Vagina (tissue), 2 donors: ENCODE results near the gene BCAT1. TPM values are rescaled to one million over a fixed set of nuclear protein-coding genes. Genes with fewer than 3 reads are reported as not detected.

ENCODE experiments used
- DNase-seq, 2 donors: peaks; one replicate each; pipeline ENCODE4 v3.0.0-alpha.2; 2017; ENCODE audit errors: extremely low spot score in 2 of 2
- H3K27ac ChIP-seq: fragments of 200-600 bp; sonication (generic); one replicate; pipeline ENCODE4 v1.5.1; 2019
- H3K27me3 ChIP-seq: fragments of 200-600 bp; sonication (generic); one replicate; pipeline ENCODE4 v1.5.1; 2019
- H3K36me3 ChIP-seq, 2 donors: fragments of 200-600 bp; sonication (generic); one replicate each; pipeline ENCODE4 v1.5.1; 2017 to 2019
- H3K4me1 ChIP-seq: fragments of 200-600 bp; sonication (generic); one replicate; pipeline ENCODE4 v1.5.1; 2019
- H3K4me3 ChIP-seq, 2 donors: fragments of 200-600 bp; sonication (generic); 1 replicate in 1 of 2; 2 replicates in 1 of 2; pipeline ENCODE4 v1.5.1; 2016 to 2019
- H3K9me3 ChIP-seq: fragments of 200-600 bp; sonication (generic); one replicate; pipeline ENCODE4 v1.5.1; 2019
- POLR2A ChIP-seq, 2 donors: fragments of 450-650 bp; IDR thresholded peaks; one replicate each; pipeline ENCODE4 v1.6.1; 2017; ENCODE audit warnings: antibody characterized with exemption in 2 of 2, mild to moderate bottlenecking in 2 of 2, moderate library complexity in 2 of 2
- POLR2AphosphoS5 ChIP-seq, 2 donors: sonication (generic); formaldehyde crosslinking; IDR thresholded peaks; one replicate each; pipeline ENCODE4 v1.9.0; 2017; ENCODE audit warnings: antibody characterized with exemption in 2 of 2, mild to moderate bottlenecking in 2 of 2, low read depth in 1 of 2; ENCODE audit not compliant: insufficient read depth in 1 of 2
- intact Hi-C: fragments of 100-400 bp; cut with DNase I; formaldehyde crosslinking; loops from one replicate; pipeline ENCODE4 v1.15.1; 2023
- total RNA-seq: library from RNA; depleted of rRNA; stranded (reverse); fragments of >200 nt; gene quantifications from one replicate; pipeline ENCODE4 v1.2.3, GENCODE V29; 2016
- TF ChIP-seq, protein P1 (sequence below), 3 experiments: fragments of 450-650 bp in 2 of 3; fragments of 200-600 bp in 1 of 3; sonication (generic) in 1 of 3; IDR thresholded peaks; one replicate each; pipeline ENCODE4 v1.5.1; 2017 to 2019; ENCODE audit warnings: antibody characterized with exemption in 3 of 3, mild to moderate bottlenecking in 2 of 3, moderate library complexity in 2 of 3

The BCAT1 gene
- total RNA-seq, 1 donor from 2014 or later = 20.6 TPM

DNA sequence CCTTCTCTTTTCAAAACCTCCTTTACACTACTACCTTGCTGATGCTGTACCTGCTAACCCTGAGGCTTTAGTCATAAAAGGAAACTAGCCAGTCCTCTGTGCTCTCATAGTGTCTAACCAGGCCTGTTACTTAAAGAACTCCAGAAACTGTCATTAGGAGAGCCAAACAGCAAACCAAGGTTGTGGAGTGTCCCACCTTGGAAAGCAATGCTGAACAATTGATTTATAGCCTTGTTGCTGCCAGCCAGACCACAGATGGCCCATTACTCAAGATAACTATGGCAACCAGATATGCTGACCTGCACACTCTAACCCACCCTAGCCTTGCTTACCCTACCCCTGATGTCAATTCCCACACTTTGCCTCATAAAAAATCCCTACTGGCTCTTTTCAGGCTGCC lies 26.5 kb upstream of the BCAT1 start:
- intact Hi-C loops = no loop called here
- Histone ChIP-seq H3K9me3 (no peaks in the 10 kb centered on the region), H3K27ac (no peak overlapping the region), H3K4me1 (no peaks in the 10 kb centered on the region), H3K36me3 (no peaks in the 10 kb centered on the region), H3K4me3 (no peak overlapping the region), H3K27me3 (no peaks in the 10 kb centered on the region)
- DNase-seq = peak in 1 of 2 donors; percentile 14
- TF ChIP-seq, protein P1, sequence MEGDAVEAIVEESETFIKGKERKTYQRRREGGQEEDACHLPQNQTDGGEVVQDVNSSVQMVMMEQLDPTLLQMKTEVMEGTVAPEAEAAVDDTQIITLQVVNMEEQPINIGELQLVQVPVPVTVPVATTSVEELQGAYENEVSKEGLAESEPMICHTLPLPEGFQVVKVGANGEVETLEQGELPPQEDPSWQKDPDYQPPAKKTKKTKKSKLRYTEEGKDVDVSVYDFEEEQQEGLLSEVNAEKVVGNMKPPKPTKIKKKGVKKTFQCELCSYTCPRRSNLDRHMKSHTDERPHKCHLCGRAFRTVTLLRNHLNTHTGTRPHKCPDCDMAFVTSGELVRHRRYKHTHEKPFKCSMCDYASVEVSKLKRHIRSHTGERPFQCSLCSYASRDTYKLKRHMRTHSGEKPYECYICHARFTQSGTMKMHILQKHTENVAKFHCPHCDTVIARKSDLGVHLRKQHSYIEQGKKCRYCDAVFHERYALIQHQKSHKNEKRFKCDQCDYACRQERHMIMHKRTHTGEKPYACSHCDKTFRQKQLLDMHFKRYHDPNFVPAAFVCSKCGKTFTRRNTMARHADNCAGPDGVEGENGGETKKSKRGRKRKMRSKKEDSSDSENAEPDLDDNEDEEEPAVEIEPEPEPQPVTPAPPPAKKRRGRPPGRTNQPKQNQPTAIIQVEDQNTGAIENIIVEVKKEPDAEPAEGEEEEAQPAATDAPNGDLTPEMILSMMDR (IDR thresholded peaks at IDR 0.05) = no peak
- TF ChIP-seq POLR2AphosphoS5 (IDR thresholded peaks at IDR 0.05; ENCODE audit: insufficient read depth in 1 of 2, low read depth in 1 of 2) = no peak
- no peak for TF ChIP-seq POLR2A (IDR thresholded peaks at IDR 0.05)

DNA sequence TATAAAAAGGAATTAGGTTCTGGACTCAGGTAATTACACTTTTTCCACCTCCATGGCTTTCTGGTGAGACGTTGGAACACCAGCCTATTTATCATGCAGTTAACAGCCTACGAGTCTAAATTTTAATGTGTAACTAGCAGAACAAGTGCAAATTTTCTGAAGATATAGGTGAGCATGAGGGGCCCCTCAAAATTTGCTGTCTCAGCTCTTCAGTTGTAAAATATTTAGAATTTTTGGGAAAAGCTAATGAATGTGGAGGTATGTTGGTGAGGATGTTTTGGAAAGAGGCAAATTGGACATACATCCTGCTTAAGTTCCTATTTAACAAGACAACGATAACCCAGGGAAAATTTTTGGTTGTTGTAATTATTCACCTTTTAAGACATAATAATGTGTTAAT lies 25.3 kb upstream of the BCAT1 start:
- Histone ChIP-seq H3K36me3 (no peaks in the 10 kb centered on the region), H3K27me3 (no peaks in the 10 kb centered on the region), H3K4me3 (no peak overlapping the region), H3K27ac (no peak overlapping the region), H3K9me3 (no peaks in the 10 kb centered on the region), H3K4me1 (no peaks in the 10 kb centered on the region)
- DNase-seq = no peak
- intact Hi-C loops = no loop called here
- no peak for TF ChIP-seq POLR2AphosphoS5 (IDR thresholded peaks at IDR 0.05; ENCODE audit: insufficient read depth in 1 of 2, low read depth in 1 of 2)
- TF ChIP-seq, protein P1 (IDR thresholded peaks at IDR 0.05) = no peak
- TF ChIP-seq POLR2A (IDR thresholded peaks at IDR 0.05) = no peak

DNA sequence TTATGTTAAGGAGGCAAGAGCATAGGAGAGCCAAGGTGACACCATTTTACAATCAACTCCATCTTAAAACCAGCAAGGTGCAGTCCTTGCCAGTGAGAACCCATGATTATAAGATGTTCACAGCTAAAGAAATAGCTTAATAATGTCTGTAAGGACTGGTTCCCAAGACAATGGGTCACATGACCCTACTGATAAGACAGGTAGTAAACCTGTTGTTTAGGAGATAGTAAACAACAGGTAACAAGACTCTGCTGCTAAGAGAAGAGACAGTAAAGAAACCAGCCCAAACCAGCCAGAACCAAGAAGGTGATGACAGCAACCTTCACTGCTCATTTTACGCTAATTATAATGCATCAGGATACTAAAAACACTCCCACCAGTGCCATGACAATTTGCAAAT lies 23.2 kb upstream of the BCAT1 start:
- Histone ChIP-seq H3K27me3 (no peaks in the 10 kb centered on the region), H3K4me3 (no peak overlapping the region), H3K9me3 (no peaks in the 10 kb centered on the region), H3K4me1 (no peaks in the 10 kb centered on the region), H3K36me3 (no peaks in the 10 kb centered on the region), H3K27ac (no peak overlapping the region)
- intact Hi-C loops = no loop called here
- no peak for DNase-seq
- TF ChIP-seq POLR2A (IDR thresholded peaks at IDR 0.05) = no peak
- TF ChIP-seq, protein P1 (IDR thresholded peaks at IDR 0.05) = no peak
- TF ChIP-seq POLR2AphosphoS5 (IDR thresholded peaks at IDR 0.05; ENCODE audit: insufficient read depth in 1 of 2, low read depth in 1 of 2) = no peak

DNA sequence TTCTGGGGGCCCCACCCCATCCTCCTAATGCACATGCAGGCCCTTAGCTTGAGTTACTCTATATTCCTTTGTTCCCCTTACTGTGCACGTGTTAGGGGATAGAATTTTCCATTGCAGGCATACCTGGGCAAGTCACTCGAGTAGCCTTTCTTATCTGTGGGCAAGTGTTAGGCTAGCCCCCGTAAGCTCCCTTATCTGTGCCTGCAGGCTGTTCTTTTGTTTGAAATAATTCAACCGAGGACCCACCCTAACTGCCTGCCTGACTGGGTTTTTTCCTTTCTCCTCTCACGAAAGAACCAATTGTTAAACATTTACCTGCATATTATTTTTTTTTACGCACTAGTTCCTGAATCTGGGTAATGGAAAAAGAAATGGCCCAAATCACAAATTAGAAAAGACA lies 21.3 kb upstream of the BCAT1 start:
- TF ChIP-seq, protein P1 (IDR thresholded peaks at IDR 0.05) = no peak
- TF ChIP-seq POLR2A (IDR thresholded peaks at IDR 0.05) = no peak
- no peak for TF ChIP-seq POLR2AphosphoS5 (IDR thresholded peaks at IDR 0.05; ENCODE audit: insufficient read depth in 1 of 2, low read depth in 1 of 2)
- intact Hi-C loops = no loop called here
- H3K27ac ChIP-seq = no peak overlapping the region
- no peaks in the 10 kb centered on the region for H3K4me1 ChIP-seq
- no peaks in the 10 kb centered on the region for H3K36me3 ChIP-seq
- no peak overlapping the region for H3K4me3 ChIP-seq
- no peak for DNase-seq
- no peaks in the 10 kb centered on the region for H3K27me3 ChIP-seq
- no peaks in the 10 kb centered on the region for H3K9me3 ChIP-seq

DNA sequence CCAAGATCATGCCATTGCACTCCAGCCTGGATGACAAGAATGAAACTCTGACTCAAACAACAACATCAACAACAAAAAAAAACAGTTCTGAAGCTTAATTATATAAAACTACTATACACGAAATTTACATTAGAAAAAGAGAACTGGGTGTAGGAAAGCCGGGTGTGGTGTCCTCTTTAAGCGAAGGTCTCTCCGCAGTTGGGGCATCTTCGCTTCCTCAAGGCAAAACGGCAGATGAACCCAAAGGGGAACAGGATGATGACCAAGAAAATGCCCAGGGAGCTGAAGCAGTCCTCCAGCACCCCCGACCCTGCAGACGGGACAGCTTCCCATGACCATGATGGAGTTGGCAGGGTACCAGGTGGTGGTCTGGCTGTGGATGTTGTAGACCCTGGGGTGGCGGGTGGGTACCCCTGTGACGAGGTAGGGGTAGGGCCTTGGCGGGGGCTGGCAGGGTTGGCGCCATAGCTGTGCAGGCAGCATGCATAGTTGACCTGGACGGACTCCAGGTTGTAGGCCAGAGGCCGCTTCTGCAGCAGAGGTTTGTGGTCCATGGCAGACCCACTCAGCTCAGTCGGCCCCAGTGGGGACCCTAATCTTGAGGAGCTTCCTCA lies 18.2 kb upstream of the BCAT1 start:
- intact Hi-C loops = no loop called here
- H3K4me3 ChIP-seq = no peak overlapping the region
- no peak for TF ChIP-seq POLR2AphosphoS5 (IDR thresholded peaks at IDR 0.05; ENCODE audit: insufficient read depth in 1 of 2, low read depth in 1 of 2)
- no peak for TF ChIP-seq POLR2A (IDR thresholded peaks at IDR 0.05)
- TF ChIP-seq, protein P1 (IDR thresholded peaks at IDR 0.05) = no peak
- H3K27ac ChIP-seq = no peak overlapping the region
- H3K27me3 ChIP-seq = no peaks in the 10 kb centered on the region
- DNase-seq = no peak
- H3K4me1 ChIP-seq = no peaks in the 10 kb centered on the region
- H3K36me3 ChIP-seq = no peaks in the 10 kb centered on the region
- H3K9me3 ChIP-seq = peaks cover 3% of the 10 kb centered on the region
